22Rv1 (cell line): ENCODE results near the gene NR1H3.

ENCODE experiments used
- H3K27ac ChIP-seq: fragments of 450-650 bp; 2 replicates; pipeline ENCODE4 v1.5.1; 2017
- ZFX ChIP-seq: fragments of 450-650 bp; IDR thresholded peaks from 2 replicates; pipeline ENCODE4 v1.6.1; 2017; ENCODE audit warnings: antibody characterized with exemption, borderline replicate concordance
- TF ChIP-seq, protein P1 (sequence below): fragments of 450-650 bp; IDR thresholded peaks from 2 replicates; pipeline ENCODE4 v1.5.1; 2017; ENCODE audit warnings: mild to moderate bottlenecking

The NR1H3 gene

GRCh38 chr11:47245611-47246357 is 12.0 kb upstream of the NR1H3 start:
- TF ChIP-seq ZFX, result no peak
- TF ChIP-seq, protein P1, sequence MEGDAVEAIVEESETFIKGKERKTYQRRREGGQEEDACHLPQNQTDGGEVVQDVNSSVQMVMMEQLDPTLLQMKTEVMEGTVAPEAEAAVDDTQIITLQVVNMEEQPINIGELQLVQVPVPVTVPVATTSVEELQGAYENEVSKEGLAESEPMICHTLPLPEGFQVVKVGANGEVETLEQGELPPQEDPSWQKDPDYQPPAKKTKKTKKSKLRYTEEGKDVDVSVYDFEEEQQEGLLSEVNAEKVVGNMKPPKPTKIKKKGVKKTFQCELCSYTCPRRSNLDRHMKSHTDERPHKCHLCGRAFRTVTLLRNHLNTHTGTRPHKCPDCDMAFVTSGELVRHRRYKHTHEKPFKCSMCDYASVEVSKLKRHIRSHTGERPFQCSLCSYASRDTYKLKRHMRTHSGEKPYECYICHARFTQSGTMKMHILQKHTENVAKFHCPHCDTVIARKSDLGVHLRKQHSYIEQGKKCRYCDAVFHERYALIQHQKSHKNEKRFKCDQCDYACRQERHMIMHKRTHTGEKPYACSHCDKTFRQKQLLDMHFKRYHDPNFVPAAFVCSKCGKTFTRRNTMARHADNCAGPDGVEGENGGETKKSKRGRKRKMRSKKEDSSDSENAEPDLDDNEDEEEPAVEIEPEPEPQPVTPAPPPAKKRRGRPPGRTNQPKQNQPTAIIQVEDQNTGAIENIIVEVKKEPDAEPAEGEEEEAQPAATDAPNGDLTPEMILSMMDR, result no peak
- H3K27ac ChIP-seq, result no peak overlapping the region

- TF ChIP-seq, protein P1, result no peak
- TF ChIP-seq ZFX, result no peak
- H3K27ac ChIP-seq, result no peak overlapping the region
Observed at GRCh38 chr11:47247502-47247901, 10.3 kb upstream of the NR1H3 start.

DNA sequence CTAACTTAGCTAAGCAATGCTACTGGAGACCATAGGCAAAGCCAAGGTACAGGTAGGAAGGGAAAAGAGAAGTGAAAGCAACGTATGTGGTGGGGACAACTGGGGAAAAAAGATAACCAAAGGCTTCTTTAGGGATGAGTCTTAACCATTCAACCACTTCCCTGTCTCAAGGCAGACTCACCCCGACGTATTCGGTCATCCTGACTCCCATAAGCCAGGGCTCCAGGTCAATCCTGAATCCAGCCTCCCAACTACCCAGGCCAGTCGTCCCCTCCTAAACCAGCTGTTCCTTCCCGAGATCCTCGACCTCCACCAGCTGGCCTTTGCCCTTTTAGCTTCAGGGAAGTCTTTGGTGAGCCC is 9.5 kb upstream of the NR1H3 start:
- peak overlapping the region; percentile 74 for H3K27ac ChIP-seq

GRCh38 chr11:47248664-47249377 is 9.0 kb upstream of the NR1H3 start, which contains the start of gene ACP2:
ACP2 (minus strand) TSS chr11:47248814; CDS start chr11:47248789, 25 bp downstream.
- TF ChIP-seq, protein P1, result peak; percentile 45
- no peak for TF ChIP-seq ZFX
- H3K27ac ChIP-seq, result peak within 1 kb of the TSS; percentile 74

More for the DNA sequence above, 9.5 kb upstream of the NR1H3 start:
- TF ChIP-seq, protein P1, result no peak
- no peak for TF ChIP-seq ZFX

- peak overlapping the region; percentile 74 for H3K27ac ChIP-seq
Observed at GRCh38 chr11:47249378-47249715, 8.4 kb upstream of the NR1H3 start.

GRCh38 chr11:47251751-47252150 is 6.0 kb upstream of the NR1H3 start:
- no peak for TF ChIP-seq ZFX
- TF ChIP-seq, protein P1, result no peak
- no peak overlapping the region for H3K27ac ChIP-seq

More at GRCh38 chr11:47249378-47249715, 8.4 kb upstream of the NR1H3 start:
- TF ChIP-seq, protein P1, result no peak
- TF ChIP-seq ZFX, result no peak

- H3K27ac ChIP-seq, result no peak overlapping the region
- TF ChIP-seq ZFX, result no peak
- TF ChIP-seq, protein P1, result no peak
Observed at GRCh38 chr11:47253660-47254059, 4.1 kb upstream of the NR1H3 start.
